B cell (primary cell): ENCODE measurements around the gene SEMA4A.

ENCODE experiments used
- EZH2 ChIP-seq: IDR thresholded peaks from 2 replicates; pipeline ENCODE4 v1.6.1; 2012; ENCODE audit warnings: borderline replicate concordance, low read depth, mild to moderate bottlenecking, moderate library complexity, low read length; ENCODE audit not compliant: insufficient read depth, poor library complexity, severe bottlenecking
- TF ChIP-seq, protein P1 (sequence below): fragments of 200-600 bp; IDR thresholded peaks from one replicate; pipeline ENCODE4 v1.8.0; 2022; ENCODE audit warnings: antibody characterized with exemption, mild to moderate bottlenecking

DNA sequence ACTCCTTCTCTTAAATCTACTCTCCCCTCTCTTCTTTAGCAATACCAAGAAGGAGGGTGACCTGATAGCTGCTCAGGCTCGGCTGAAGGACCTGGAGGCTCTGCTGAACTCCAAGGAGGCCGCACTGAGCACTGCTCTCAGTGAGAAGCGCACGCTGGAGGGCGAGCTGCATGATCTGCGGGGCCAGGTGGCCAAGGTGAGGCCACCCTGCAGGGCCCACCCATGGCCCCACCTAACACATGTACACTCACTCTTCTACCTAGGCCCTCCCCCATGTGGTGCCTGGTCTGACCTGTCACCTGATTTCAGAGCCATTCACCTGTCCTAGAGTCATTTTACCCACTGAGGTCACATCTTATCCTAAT, 22.8 kb upstream of the SEMA4A start:
- TF ChIP-seq, protein P1, sequence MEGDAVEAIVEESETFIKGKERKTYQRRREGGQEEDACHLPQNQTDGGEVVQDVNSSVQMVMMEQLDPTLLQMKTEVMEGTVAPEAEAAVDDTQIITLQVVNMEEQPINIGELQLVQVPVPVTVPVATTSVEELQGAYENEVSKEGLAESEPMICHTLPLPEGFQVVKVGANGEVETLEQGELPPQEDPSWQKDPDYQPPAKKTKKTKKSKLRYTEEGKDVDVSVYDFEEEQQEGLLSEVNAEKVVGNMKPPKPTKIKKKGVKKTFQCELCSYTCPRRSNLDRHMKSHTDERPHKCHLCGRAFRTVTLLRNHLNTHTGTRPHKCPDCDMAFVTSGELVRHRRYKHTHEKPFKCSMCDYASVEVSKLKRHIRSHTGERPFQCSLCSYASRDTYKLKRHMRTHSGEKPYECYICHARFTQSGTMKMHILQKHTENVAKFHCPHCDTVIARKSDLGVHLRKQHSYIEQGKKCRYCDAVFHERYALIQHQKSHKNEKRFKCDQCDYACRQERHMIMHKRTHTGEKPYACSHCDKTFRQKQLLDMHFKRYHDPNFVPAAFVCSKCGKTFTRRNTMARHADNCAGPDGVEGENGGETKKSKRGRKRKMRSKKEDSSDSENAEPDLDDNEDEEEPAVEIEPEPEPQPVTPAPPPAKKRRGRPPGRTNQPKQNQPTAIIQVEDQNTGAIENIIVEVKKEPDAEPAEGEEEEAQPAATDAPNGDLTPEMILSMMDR = peak; percentile 28
- TF ChIP-seq EZH2 = no peak
